IMR-90 (cell line): ENCODE results near the gene THUMPD2.

Experiments
- BHLHE40 ChIP-seq: fragments of 150-350 bp; IDR thresholded peaks from 2 replicates; pipeline ENCODE4 v1.6.1; 2016; ENCODE audit warnings: mild to moderate bottlenecking, low read depth, low read length
- CEBPB ChIP-seq: IDR thresholded peaks from 2 replicates; pipeline ENCODE4 v1.6.1; 2012; ENCODE audit warnings: low read depth, low read length, improper control_type of control experiment
- MAFK ChIP-seq: IDR thresholded peaks from 2 replicates; pipeline ENCODE4 v1.6.1; 2012; ENCODE audit warnings: low read depth, low read length, improper control_type of control experiment
- MAZ ChIP-seq: IDR thresholded peaks from 2 replicates; pipeline ENCODE4 v1.6.1; 2012; ENCODE audit warnings: low read depth, mild to moderate bottlenecking, low read length, improper control_type of control experiment, moderate library complexity, borderline replicate concordance
- MXI1 ChIP-seq: IDR thresholded peaks from 2 replicates; pipeline ENCODE4 v1.6.1; 2012; ENCODE audit warnings: low read depth, mild to moderate bottlenecking, low read length, moderate library complexity, borderline replicate concordance
- NFE2L2 ChIP-seq: fragments of 150-350 bp; IDR thresholded peaks from 2 replicates; pipeline ENCODE4 v1.6.1; 2016; ENCODE audit warnings: low read depth, mild to moderate bottlenecking, low read length
- POLR2A ChIP-seq: IDR thresholded peaks from 2 replicates; pipeline ENCODE4 v1.6.1; 2012; ENCODE audit warnings: mild to moderate bottlenecking, low read depth, low read length
- RAD21 ChIP-seq: IDR thresholded peaks from 2 replicates; pipeline ENCODE4 v1.6.1; 2012; ENCODE audit warnings: low read length, improper control_type of control experiment
- RFX5 ChIP-seq: IDR thresholded peaks from 2 replicates; pipeline ENCODE4 v1.8.0; 2012; ENCODE audit warnings: low read depth, mild to moderate bottlenecking, low read length, moderate library complexity
- SMC3 ChIP-seq: fragments of 150-350 bp; IDR thresholded peaks from 2 replicates; pipeline ENCODE4 v1.6.1; 2016; ENCODE audit warnings: low read depth, mild to moderate bottlenecking, antibody characterized with exemption, low read length, moderate library complexity
- TF ChIP-seq, protein P1 (sequence below): conservative IDR thresholded peaks from 2 replicates; pipeline ENCODE4 v1.5.1; 2012; ENCODE audit warnings: mild to moderate bottlenecking, low read depth, low read length, improper control_type of control experiment
- TF ChIP-seq, protein P2 (sequence below): fragments of 150-350 bp; IDR thresholded peaks from 2 replicates; pipeline ENCODE4 v1.6.1; 2016; ENCODE audit warnings: low read depth, mild to moderate bottlenecking, low read length, moderate library complexity, borderline replicate concordance
- TF ChIP-seq, protein P3 (sequence below): fragments of 150-350 bp; IDR thresholded peaks from 2 replicates; pipeline ENCODE4 v1.6.1; 2017; ENCODE audit warnings: mild to moderate bottlenecking, antibody characterized with exemption, low read length, low read depth

DNA sequence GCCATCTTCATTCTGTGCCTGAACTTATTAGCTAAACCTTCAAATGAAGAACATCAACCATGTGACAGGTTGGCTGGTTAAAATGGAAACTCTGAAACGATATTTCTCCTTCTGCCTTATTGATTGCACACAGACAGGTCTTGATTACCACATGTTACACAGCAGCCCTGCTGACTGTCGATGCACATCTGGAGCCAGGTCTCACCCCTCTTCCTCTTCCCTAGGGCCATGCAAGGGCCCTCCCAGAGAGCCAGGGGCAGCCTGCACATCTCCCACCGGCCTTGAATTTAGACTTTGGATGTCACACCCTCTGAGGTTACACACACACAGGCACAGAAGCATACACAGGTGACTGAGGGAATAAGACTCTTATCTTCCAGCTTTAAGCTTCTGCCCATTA is 68.3 kb downstream of the THUMPD2 start:
- TF ChIP-seq, protein P1, sequence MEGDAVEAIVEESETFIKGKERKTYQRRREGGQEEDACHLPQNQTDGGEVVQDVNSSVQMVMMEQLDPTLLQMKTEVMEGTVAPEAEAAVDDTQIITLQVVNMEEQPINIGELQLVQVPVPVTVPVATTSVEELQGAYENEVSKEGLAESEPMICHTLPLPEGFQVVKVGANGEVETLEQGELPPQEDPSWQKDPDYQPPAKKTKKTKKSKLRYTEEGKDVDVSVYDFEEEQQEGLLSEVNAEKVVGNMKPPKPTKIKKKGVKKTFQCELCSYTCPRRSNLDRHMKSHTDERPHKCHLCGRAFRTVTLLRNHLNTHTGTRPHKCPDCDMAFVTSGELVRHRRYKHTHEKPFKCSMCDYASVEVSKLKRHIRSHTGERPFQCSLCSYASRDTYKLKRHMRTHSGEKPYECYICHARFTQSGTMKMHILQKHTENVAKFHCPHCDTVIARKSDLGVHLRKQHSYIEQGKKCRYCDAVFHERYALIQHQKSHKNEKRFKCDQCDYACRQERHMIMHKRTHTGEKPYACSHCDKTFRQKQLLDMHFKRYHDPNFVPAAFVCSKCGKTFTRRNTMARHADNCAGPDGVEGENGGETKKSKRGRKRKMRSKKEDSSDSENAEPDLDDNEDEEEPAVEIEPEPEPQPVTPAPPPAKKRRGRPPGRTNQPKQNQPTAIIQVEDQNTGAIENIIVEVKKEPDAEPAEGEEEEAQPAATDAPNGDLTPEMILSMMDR, result no peak
- TF ChIP-seq POLR2A (no peak), MXI1 (no peak), RAD21 (no peak), MAFK (no peak), RFX5 (no peak), SMC3 (no peak), NFE2L2 (no peak), BHLHE40 (no peak), MAZ (no peak), CEBPB (no peak)
- TF ChIP-seq, protein P2, sequence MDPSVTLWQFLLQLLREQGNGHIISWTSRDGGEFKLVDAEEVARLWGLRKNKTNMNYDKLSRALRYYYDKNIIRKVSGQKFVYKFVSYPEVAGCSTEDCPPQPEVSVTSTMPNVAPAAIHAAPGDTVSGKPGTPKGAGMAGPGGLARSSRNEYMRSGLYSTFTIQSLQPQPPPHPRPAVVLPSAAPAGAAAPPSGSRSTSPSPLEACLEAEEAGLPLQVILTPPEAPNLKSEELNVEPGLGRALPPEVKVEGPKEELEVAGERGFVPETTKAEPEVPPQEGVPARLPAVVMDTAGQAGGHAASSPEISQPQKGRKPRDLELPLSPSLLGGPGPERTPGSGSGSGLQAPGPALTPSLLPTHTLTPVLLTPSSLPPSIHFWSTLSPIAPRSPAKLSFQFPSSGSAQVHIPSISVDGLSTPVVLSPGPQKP, result no peak
- TF ChIP-seq, protein P3, sequence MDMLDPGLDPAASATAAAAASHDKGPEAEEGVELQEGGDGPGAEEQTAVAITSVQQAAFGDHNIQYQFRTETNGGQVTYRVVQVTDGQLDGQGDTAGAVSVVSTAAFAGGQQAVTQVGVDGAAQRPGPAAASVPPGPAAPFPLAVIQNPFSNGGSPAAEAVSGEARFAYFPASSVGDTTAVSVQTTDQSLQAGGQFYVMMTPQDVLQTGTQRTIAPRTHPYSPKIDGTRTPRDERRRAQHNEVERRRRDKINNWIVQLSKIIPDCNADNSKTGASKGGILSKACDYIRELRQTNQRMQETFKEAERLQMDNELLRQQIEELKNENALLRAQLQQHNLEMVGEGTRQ, result no peak
